GM21717 (cell line): ENCODE measurements around the gene TAF11L6.
"Not testable (repeated sequence)": the region's sequence is repeated elsewhere in the genome, so short reads cannot be mapped to it uniquely, and the experiment has no call there.

Source experiments
- ATAC-seq: cut with Tn5 transposase; IDR thresholded peaks from one replicate; pipeline ENCODE4 v1.9.1; 2021; ENCODE audit warnings: mild to moderate bottlenecking, moderate library complexity; ENCODE audit not compliant: unreplicated experiment

TAF11L6 gene

GRCh38 chr5:17528369-17528768 is at the start of gene TAF11L6:
Gene TAF11L6, plus strand, starts transcription at chr5:17528669.
- ATAC-seq: not testable (repeated sequence)

- ATAC-seq: no peak
Measured at GRCh38 chr5:17481378-17481777, 47.1 kb upstream of the TAF11L6 start.

- no peak for ATAC-seq
Measured at GRCh38 chr5:17482790-17483189, 45.7 kb upstream of the TAF11L6 start.

- ATAC-seq: not testable (repeated sequence)
Measured at GRCh38 chr5:17486464-17487173, 41.9 kb upstream of the TAF11L6 start.

- ATAC-seq: no peak
Measured at GRCh38 chr5:17487174-17487512, 41.3 kb upstream of the TAF11L6 start.

- ATAC-seq: not testable (repeated sequence)
Measured at GRCh38 chr5:17491257-17491656, 37.2 kb upstream of the TAF11L6 start.

- no peak for ATAC-seq
Measured at GRCh38 chr5:17492770-17493169, 35.7 kb upstream of the TAF11L6 start.

GRCh38 chr5:17497446-17497845 is 31.0 kb upstream of the TAF11L6 start:
- ATAC-seq: no peak

- ATAC-seq: not testable (repeated sequence)
Measured at GRCh38 chr5:17497931-17498330, 30.5 kb upstream of the TAF11L6 start, which contains the start of gene TAF11L2. Gene TAF11L2, plus strand, starts transcription at chr5:17498231.

- no peak for ATAC-seq
Measured at GRCh38 chr5:17511775-17512325, 16.6 kb upstream of the TAF11L6 start.

GRCh38 chr5:17517526-17517925 is 10.9 kb upstream of the TAF11L6 start:
- not testable (repeated sequence) for ATAC-seq

GRCh38 chr5:17518067-17518466 is 10.4 kb upstream of the TAF11L6 start, which contains the start of gene TAF11L3:
Gene TAF11L3, plus strand, starts transcription at chr5:17518367.
- ATAC-seq: not testable (repeated sequence)

- not testable (repeated sequence) for ATAC-seq
Measured at GRCh38 chr5:17519508-17519907, 9.0 kb upstream of the TAF11L6 start.

GRCh38 chr5:17521501-17521900 is 7.0 kb upstream of the TAF11L6 start, which contains the start of gene TAF11L4:
Gene TAF11L4, plus strand, starts transcription at chr5:17521801.
- ATAC-seq: not testable (repeated sequence)

GRCh38 chr5:17524935-17525334 is 3.5 kb upstream of the TAF11L6 start, which contains the start of gene TAF11L5:
Gene TAF11L5, plus strand, starts transcription at chr5:17525235.
- not testable (repeated sequence) for ATAC-seq

GRCh38 chr5:17526504-17526903 is 2.0 kb upstream of the TAF11L6 start:
- not testable (repeated sequence) for ATAC-seq
